ENCODE measurements around the gene MUSK. TPM values are rescaled to one million over a fixed set of nuclear protein-coding genes. Genes with fewer than 3 reads are reported as not detected.

MUSK gene
- total RNA-seq, 6 donors from 2014 or later, result 0.76 to 6.1 (median 3.9) TPM

- Histone ChIP-seq H3K4me1 (no peaks in the 10 kb centered on the region), H3K36me3 (no peaks in the 10 kb centered on the region), H3K27me3 (no peaks in the 10 kb centered on the region), H3K27ac (no peak overlapping the region), H3K9me3 (no peaks in the 10 kb centered on the region), H3K4me3 (no peak overlapping the region)
- no peak for DNase-seq
- no peak for TF ChIP-seq POLR2A (IDR thresholded peaks at IDR 0.05)
- TF ChIP-seq CTCF (IDR thresholded peaks at IDR 0.05), result no peak
- no peak for TF ChIP-seq EP300 (IDR thresholded peaks at IDR 0.05)
- TF ChIP-seq POLR2AphosphoS5 (IDR thresholded peaks at IDR 0.05), result no peak
- 79 to 80% methylated on average over 6 of the region's 6 CpGs for WGBS, 2 donors
- no peak for ATAC-seq (ENCODE audit: low FRiP score in 2 of 2)
Observed at GRCh38 chr9:110807956-110808598, 139.5 kb downstream of the MUSK start.

- no peak for TF ChIP-seq POLR2AphosphoS5 (IDR thresholded peaks at IDR 0.05)
- no peak for TF ChIP-seq EP300 (IDR thresholded peaks at IDR 0.05)
- no peak for TF ChIP-seq CTCF (IDR thresholded peaks at IDR 0.05)
- no peak for TF ChIP-seq POLR2A (IDR thresholded peaks at IDR 0.05)
- no peak for DNase-seq
- Histone ChIP-seq H3K9me3 (no peaks in the 10 kb centered on the region), H3K36me3 (no peaks in the 10 kb centered on the region), H3K27me3 (no peaks in the 10 kb centered on the region), H3K4me1 (no peaks in the 10 kb centered on the region), H3K4me3 (no peak overlapping the region), H3K27ac (no peak overlapping the region)
- no peak for ATAC-seq (ENCODE audit: low FRiP score in 2 of 2)
- 73 to 84% methylated on average over 4 of the region's 4 CpGs for WGBS, 2 donors
Observed at GRCh38 chr9:110808599-110808980, 140.0 kb downstream of the MUSK start.

DNA sequence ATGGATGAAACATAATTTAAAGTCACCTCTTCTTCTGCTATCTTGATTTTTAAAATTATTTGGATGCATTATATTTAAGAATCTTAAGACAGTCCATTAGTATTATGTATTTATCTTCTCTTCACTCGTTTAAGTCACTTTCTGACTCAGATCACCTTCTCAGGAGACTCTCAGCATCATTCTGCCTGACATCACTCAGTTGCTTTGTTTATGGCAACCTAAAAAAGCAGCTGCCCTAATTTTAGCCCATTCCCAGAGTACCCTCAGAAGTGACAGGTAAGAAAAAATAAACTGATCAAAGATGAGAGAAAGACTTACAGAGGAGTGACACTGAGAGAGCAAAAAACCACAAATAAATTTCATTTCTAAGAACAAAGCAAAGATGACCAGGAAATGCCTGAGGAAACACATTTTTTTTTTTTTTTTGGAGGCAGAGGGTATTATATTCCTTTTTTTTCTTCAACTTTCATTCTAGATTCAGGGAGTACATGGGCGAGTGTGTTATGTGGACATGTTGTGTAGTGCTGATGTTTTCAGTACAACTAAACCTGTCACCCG is 140.5 kb downstream of the MUSK start:
- WGBS, 2 donors, result 84 to 85% methylated on average over 3 of the region's 3 CpGs
- Histone ChIP-seq H3K27me3 (no peaks in the 10 kb centered on the region), H3K4me3 (no peak overlapping the region), H3K9me3 (no peaks in the 10 kb centered on the region), H3K4me1 (no peaks in the 10 kb centered on the region), H3K27ac (no peak overlapping the region), H3K36me3 (no peaks in the 10 kb centered on the region)
- no peak for ATAC-seq (ENCODE audit: low FRiP score in 2 of 2)
- no peak for DNase-seq
- TF ChIP-seq CTCF (IDR thresholded peaks at IDR 0.05) (no peak), POLR2AphosphoS5 (IDR thresholded peaks at IDR 0.05) (no peak), POLR2A (IDR thresholded peaks at IDR 0.05) (no peak), EP300 (IDR thresholded peaks at IDR 0.05) (no peak)

- ATAC-seq (ENCODE audit: low FRiP score in 2 of 2) (no peak), DNase-seq (no peak)
- TF ChIP-seq POLR2A (IDR thresholded peaks at IDR 0.05) (no peak), EP300 (IDR thresholded peaks at IDR 0.05) (no peak), CTCF (IDR thresholded peaks at IDR 0.05) (no peak), POLR2AphosphoS5 (IDR thresholded peaks at IDR 0.05) (no peak)
- no peak overlapping the region for H3K4me3 ChIP-seq
- no peaks in the 10 kb centered on the region for H3K27me3 ChIP-seq
- H3K27ac ChIP-seq, result no peak overlapping the region
- WGBS, 2 donors, result 85 to 89% methylated on average over 1 of the region's 1 CpG
- no peaks in the 10 kb centered on the region for H3K9me3 ChIP-seq
- no peaks in the 10 kb centered on the region for H3K36me3 ChIP-seq
- no peaks in the 10 kb centered on the region for H3K4me1 ChIP-seq
Observed at GRCh38 chr9:110810262-110810976, 141.8 kb downstream of the MUSK start.
